DMS 273 treated with DMSO at 0.1 percent for 48 hours (cell line): ENCODE results near the gene ZBTB20.
A peak's percentile ranks its signal among the peaks of the same experiment; 100 is the strongest.
"Not testable (repeated sequence)": the region's sequence is repeated elsewhere in the genome, so short reads cannot be mapped to it uniquely, and the experiment has no call there.

Experiments
- DNase-seq: peaks from one replicate; lab custom pipeline; 2025; lab: John Stamatoyannopoulos, UW

The ZBTB20 gene

DNA sequence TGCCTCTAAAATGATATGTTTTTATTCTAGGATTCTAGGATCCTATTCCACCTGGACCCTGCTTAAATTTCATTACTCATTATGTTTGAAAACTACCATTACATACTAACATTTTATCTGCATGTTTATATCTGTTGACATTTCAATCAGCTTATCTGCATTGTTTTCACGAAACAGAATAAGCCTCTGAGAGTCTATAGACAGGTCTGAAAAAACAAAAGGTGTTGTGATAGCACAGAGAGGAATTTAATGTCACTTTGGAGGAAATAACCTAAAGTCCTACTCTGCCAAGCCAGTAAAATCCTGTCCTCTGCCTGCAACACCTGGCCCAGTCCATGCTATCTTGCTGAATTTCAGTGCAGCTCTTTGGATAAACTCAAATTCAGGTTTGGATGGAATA, 315.2 kb downstream of the ZBTB20 start:
- no peak for DNase-seq

DNA sequence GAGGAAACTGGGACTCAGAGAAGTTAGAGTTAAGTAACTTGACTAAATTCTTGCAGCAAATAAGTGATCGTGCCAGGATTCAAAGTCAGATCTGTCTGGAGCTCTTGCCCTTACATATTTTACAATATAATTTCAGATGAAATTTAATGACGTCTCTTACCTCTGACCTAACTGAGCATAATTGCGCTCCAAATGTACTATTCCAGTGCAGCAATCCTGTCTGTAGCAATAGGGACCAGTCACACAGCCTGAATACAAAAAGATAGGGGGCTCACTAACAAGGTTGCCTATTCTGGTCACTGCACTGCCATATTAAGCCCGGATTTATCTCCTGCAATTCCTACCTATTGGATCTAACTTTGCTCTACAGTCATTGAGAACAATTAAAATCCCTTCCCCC, 316.4 kb downstream of the ZBTB20 start:
- DNase-seq, result no peak

DNA sequence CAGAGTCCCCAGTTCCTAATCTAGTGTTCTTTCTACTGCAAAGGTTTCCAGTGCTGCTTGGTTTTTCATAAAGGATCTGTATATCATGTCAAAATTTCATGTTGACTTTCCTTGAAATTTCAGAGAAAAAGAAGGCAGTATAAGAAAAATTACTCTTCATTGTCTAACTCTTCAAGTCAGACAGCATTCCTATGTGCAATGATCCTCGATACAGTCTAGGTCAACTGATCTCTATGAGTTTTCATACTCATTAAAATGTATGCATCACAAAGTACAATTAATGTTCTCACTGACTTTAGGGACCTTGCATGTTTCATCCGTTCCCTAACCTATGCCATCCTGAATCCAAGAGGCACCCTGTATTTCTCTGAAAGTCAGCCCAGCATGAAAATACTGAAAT, 317.3 kb downstream of the ZBTB20 start:
- DNase-seq, result no peak

DNA sequence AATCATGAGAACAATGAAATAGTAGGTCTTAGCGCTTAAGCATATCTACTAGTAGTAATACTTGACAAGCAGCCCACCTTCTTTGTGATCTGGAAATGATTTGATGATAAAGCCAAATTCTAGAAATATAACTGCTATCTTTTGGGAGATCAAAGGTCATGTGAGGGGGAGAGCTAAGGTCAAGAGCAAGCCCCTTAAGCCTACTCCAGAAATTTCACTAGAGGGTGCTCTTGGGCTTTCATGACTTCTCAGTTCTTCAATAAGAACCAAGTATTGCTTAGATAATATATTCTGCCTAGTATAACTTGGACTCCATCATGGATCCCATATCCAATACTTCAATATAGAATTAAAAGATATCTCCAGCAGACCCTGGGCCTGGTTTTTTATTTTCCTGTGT, 319.6 kb downstream of the ZBTB20 start:
- DNase-seq, result peak; percentile 61

DNA sequence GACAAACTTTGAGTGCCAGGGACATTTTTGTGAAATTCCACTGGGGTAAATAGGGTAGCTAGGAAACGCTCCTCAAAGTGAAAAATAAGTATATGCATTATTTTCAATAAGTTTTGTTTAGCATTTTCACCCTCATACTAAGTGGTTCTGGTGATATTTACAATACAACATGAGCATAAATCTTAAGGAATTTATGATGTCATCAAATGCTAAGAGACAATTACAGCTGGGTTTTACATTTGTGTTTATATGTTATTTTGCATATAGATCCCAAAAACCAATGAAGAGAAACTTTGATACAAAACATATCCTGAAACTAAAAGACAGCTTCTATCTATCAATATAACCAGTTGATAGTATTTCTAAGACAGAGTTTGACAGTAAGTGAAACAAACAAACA, 323.1 kb downstream of the ZBTB20 start:
- DNase-seq, result no peak

DNA sequence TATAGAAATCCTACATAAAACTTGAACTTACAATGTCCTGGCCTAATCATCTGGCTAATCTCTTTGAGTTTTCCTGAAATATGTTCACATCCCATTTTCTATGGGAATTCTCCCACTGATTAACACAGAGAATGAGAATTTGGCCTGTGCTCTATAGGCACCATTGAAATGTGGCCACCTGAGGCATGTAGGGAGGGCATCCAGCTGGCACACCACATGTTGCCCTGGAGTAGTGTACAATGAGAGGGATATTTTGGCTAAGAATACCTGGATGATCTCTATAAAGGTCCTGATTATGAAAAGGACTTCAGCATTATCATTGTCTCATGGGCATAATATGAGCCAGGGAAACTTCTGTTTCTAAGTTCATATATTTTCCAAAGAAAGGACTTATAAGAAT, 324.0 kb downstream of the ZBTB20 start:
- peak; percentile 43 for DNase-seq

DNA sequence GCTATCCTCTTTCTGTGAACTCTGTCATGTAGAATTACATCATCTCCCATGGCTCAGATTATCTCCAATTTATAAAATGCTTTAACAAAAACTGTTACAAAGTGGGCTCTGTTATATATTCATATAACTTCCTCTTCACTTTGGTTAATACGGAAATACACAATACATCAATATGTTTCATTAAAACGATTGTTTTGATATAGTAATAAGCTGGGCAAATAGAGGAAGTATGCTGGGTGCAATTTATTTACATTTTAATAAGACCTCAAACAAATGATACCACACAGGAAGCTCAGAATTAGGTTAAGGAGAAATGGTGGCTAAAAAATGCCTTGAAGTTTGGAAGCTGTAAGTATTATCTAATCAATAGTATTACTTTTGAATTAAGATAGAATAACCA, 331.0 kb downstream of the ZBTB20 start:
- no peak for DNase-seq

DNA sequence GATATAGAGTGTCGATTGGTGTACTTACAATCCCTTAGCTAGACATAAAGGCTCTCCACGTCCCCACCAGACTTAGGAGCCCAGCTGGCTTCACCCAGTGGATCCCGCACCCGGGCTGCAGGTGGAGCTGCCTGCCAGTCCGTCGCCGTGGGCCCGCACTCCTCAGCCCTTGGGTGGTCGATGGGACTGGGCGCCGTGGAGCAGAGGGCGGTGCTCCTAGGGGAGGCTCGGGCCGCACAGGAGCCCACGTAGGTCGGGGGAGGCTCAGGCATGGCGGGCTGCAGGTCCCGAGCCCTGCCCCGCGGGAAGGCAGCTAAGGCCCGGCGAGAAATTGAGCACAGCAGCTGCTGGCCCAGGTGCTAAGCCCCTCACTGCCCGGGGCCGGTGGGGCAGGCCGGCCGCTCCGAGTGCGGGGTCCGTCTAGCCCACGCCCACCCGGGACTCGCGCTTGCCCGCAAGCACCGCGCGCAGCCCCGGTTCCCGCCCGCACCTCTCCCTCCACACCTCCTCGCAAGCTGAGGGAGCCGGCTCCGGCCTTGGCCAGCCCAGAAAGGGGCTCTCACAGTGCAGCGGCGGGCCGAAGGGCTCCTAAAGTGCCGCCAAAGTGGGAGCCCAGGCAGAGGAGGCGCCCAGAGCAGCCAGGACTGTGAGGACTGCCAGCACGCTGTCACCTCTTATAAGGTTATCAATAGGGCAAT, 334.4 kb downstream of the ZBTB20 start:
- not testable (repeated sequence) for DNase-seq

DNA sequence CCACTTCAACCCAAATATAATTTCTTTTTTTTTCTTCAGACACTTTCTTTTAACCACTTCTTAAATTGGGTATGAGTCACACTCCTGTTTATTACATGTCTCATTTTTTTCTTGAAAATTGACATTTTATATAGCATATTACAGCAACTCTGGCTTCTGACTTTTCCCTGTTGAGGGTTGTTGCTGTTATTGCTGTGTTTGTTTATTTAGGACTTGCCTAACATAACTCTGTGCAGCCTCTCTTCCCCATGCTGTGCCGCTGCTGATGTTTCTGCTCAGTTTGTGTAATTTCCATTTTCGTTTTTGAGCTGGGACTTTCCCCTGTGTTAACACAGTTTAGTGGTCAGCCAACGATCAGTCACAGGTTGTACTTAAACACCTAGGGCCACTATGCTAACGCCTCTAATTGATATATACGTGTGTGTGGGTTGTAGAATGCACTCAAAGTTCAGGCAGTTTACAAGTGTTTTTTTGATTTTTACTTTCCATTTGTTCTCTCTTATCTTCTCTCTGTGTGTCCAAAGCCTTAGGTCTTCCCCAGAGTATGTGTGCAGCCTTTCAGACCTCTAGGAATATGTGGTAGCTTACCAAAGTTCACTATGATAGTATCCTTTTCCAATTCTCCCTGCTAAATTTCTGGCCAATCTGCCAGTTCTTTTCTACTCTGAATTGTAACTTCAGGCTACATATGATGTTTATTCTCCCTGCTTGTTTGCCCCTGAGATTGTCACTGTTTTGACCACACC, 337.2 kb downstream of the ZBTB20 start:
- no peak for DNase-seq

DNA sequence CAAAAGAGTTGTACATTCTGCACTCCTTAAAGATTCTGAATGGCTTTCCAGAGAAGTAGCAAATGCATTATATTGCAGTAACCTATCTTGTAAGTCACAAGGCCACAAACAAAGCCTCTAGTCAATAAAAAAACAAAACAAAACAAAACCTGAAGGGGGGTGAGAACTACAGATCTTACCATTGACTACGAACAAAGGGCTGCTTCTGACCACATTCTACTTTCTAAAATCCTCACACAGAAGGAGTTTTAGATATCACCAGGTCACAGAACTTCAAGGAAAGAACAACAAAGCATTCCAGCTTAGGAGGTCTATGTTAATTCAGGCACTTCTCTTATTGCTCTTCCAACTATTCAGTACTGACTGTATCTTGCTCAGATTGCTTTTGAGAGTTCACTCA, 343.0 kb downstream of the ZBTB20 start:
- DNase-seq, result no peak

DNA sequence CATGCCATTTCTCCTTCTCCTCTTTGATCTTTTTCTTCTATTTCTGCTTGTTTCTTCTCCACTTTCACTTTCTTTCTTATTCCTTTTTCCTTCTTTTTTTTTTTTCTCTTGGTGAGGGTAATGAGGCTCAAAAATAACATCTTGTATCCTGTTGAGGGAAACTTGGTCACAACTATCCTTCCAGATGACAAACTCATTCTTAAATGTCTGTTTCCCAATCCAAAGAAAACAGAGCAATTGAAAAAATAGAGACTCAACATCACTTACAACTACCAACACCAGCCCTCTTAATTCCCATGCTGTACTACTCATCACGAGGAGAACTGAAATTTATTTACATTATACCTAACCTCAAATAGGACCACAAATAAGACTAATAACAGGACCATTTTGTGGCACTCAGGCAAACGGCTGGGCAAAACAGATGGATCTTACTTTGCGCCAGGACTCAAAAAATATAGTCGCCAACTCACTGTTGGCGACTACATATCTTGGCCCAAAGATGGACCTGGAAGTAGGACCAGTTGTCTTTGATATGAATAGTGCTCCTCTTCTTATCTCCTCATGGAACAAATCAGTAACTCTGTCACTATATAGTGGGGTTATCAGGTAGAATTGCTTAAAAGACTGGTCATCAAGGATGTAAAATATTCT, 343.9 kb downstream of the ZBTB20 start:
- no peak for DNase-seq

DNA sequence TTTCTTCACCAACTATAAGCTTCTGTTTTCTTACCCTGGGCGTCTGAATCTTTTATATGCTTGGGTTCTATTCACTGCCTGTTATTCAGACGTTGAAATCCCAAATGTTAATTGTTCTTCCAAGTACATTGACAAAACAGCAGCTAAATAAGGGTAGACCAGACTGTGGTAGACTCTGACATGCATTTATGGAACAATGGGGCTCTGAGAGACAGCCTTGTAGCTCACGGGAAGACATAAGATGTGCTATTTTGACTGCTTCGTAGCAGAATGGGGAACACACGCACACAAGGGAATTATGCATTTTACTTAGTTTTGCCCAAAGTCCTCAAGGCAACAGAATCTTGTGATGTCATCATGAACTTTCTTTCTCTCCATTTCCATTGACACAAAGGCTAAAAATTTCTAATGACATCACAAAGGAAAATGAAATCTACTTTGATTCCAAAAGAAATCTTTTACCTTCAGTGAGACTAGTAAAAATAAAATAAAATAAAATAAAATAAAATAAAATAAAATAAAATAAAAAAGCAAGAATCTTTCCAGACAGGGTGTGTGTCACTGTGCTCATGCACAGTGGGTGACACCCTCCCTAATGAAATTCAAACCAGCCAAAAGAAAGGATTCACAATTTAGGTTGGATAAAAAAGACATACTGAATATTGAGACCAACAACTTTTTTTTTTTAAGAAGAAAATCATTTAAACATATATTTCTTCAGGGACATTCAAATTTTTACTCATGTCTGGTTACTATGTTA, 346.6 kb downstream of the ZBTB20 start:
- DNase-seq, result no peak

DNA sequence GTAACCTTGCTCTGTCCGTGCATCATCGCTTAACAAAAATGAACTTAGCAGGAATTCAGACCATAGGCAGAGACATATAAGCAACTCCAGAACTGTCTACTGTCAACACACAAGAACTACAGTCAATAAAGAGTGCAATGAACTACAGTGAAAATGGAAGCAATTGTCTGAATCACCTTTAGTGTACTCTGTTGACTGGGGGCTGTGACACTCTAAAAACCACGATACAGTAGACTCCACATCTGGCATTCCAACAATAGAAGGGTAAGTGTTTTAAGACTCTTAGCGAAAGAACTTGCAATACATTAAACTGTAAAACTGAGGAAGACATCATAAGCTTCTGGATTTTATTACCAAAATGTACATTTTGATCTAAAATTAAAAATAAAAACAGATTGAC, 347.3 kb downstream of the ZBTB20 start:
- DNase-seq, result no peak

DNA sequence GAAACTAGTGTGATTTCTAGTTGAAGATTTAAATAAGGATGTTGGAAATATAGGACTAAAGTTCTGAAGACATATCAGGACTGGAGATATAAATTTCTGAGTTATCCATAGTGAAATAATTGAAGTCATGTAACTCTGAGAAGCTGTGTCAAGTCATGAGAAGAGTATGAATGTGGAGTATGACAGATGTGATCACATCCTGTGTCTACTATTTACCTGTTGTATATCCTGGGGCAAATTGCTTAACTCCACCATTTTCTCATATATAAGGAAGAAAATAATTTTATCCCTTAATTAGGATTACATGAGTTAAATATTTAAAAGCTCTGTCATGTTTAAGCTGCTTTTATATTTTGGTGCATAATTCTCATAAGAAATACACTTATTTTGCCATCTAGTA, 350.3 kb downstream of the ZBTB20 start:
- no peak for DNase-seq

DNA sequence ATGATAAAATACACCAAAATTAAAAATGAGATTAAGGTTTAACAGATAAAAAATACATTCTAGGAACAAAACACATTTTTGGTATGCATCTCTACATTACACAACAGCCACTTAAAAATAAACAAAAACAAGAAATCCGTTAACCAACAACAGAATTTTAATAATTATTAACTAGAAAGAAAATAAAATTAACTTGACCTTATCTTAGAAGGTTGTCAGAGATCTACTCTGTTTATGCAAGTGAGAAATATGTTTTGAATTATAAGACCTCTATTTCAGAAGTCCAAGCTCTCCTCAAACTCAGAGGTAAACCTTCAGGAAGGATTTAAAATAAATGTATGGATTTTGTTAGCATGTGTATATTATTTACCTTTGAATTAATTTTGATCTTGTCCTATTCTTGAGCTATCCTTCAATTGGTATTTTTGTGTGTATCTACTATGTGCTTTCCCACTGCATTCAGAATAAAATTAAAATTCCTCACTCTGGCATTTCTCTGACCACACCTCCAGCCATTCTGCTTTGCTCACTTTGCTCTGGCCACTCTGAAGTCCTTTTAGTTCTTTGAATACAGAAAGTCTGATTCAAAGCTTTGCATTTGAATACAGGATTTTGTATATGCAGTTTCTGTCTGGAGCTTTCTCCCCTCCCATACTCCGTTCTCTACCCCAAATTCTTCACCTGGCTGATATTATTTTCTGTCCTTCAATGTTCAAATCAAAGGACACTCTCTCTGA, 352.0 kb downstream of the ZBTB20 start:
- no peak for DNase-seq

DNA sequence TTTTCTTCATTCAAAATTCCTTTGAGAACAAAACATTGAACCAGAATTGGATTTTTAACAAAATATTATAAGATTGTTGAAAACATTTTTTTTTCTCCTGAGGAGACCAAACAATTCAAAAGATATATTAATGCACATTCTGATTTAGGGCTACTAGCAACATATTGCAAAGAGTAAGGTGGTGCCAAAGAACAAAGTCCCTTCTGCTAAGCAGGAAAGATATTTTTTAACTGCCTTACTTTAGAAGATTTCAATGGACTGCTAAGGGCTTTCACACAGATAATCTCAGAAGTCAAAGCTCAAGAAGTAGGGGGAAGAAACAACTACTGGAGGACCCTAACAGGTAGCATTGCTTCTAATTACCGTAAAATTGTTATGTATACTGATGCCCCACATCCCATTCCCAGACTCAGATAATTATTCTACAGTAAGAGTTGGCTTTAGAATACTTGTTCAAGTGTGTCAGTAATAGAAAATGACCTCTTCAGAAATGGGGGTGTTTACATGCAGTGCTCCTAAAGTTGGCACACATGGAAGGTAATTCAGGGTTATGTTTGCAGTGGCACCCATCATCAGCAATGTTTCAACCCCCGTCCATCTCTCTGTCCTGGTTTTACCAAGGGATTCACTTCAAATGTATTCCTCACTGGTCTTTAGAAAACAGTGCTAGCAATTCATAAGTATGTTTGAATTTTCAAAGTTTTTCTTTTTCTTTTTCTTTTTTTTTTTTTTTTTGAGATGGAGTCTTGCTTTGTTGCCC, 354.7 kb downstream of the ZBTB20 start:
- no peak for DNase-seq

DNA sequence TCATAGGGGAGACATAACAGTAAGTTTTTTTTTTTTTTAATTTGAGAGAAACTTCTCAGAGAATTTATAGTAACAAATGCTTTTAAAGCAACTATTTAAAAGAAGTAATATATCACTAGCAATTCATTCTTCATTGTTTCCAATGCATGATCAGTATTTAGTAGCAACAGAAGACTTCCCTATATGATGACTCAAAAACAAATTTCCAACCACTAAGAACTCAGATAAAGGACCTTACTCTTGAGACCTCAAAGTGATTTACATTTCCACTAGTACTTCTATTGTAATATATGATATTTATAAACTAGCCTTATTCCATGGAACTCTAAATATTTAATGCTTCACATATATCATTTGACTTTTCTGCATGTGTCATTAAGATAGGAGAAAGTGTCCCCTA, 356.3 kb downstream of the ZBTB20 start:
- DNase-seq, result no peak

DNA sequence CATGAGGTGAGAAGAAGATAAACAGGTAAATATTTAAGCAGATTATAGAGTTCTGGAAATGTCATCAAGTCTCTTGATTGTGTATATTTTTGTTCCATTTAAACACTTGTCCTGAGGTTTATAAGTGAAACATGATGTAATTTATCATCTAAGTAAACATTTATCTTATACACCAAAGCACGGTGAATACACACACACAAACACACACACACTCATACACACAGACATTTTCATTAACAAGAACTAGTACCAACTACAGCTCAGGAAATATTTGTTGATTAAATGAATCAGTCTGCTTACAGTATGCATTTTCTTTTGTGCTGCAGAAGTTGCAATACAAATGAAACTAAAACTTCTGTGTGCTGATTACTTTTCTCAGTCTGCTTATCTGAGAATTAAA, 357.3 kb downstream of the ZBTB20 start:
- DNase-seq, result no peak

DNA sequence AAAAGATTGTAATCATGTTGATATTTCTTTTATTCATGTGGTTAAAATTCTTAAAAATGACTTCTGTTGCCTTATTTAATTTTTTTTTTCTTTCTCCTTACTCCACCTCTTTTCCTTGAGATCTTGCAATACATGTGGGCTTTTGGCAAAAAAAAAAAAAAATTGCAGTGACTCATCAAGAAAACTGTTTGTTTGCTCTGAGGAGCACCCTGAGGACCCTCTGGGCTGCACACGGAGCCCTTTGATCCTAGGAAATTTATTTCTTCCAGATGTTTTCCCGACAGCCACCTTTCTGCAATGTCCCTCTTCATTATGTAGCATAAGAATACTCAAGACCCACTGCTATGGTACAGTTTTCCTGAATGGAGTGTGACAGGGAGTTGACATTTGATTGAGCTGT, 371.7 kb downstream of the ZBTB20 start:
- DNase-seq, result no peak

DNA sequence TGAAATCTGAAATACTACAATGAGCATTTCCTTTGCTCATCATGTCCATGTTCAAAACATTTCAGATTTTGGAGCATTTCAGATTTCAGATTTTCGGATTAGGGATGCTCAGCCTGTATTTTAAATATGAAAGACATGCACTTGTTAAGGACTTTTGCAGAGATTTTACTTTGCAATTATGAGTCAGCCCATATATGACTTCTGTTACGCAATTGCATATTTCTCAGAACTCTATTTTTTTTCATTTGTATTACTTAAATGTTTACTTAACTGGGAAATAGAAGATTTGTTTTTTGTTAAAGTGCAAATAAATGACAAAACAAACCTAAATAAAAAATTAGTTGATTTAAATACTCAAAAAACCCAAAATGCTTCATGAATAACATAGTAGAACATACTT, 376.2 kb downstream of the ZBTB20 start:
- DNase-seq, result no peak

DNA sequence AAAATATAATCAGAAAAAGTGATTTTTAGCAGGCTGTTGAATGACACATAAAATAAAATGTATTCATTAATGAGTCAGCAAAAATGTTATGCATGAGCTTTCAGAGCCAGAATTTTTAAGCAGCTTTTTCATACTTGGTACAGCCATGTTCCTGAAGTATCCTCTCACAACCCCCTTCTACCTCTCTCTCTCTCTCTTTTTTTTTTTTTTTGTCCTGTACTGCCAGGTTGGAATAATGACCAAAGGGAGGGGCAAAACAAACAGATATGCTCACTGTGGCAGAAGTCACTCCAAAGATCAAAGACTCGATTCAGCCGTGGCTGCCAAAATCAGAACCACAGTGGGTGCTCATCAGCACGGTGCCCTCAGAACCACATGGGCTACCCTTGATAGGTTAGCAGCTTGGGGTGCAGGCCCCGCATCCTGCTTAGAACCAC, 383.0 kb downstream of the ZBTB20 start:
- no peak for DNase-seq
